GM21423 (cell line): ENCODE measurements around the gene ACBD6.

Experiments
- ATAC-seq: cut with Tn5 transposase; IDR thresholded peaks from one replicate; pipeline ENCODE4 v1.9.1; 2021; ENCODE audit warnings: mild to moderate bottlenecking, moderate library complexity; ENCODE audit not compliant: unreplicated experiment

The ACBD6 gene

DNA sequence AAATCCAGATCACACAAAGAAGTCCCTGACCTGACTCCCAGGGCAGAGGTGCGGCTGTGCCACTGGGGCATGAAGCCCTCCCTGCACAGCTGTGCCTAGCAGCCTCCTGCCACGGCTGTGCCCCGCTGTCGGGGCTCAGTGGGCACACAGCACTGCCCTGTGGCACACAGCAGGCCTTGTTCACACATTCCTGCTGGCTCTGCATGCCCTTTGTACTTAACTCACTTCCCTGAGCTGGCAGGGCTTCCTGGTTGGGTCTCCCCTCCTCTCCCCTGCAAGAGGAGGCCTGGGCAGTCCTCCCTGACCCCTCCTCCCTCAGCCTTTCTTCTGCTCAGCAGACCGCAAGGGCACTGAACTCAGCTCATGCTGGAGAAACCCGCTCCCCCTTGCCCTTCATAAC is 257.5 kb downstream of the ACBD6 start:
- ATAC-seq, result no peak

DNA sequence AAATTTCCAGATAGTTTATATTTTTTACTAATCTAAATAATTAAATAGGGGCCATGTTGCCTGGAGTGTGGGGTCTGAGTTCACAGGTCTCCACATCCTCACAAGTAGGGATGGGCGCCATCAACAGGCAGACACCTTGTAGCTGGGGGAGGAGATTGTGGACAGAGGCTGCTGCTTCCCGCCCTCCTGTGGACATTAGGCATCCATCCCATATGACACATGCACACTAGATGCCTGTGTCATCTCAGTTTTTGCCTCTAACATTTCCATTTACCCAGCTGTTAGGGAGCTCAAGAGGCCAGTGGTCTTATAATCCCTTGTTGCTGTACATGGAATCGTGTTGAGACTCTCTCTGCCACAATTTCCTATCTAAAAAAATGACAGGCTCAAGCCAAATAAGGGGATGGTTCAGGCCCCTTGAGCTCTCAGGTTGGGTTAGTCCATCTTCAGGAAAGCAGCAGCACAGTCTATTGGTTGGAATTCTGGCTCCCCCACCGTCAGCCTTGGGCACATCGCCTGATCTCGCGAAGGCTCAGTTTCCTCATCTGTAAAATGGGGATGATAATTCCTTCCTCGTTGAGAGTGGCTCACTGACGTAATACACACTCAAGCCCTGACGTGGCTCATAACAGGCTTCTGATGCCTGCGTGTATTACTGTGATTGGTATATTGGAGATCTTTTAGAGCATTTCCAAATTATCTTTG is 258.7 kb downstream of the ACBD6 start:
- ATAC-seq, result no peak

DNA sequence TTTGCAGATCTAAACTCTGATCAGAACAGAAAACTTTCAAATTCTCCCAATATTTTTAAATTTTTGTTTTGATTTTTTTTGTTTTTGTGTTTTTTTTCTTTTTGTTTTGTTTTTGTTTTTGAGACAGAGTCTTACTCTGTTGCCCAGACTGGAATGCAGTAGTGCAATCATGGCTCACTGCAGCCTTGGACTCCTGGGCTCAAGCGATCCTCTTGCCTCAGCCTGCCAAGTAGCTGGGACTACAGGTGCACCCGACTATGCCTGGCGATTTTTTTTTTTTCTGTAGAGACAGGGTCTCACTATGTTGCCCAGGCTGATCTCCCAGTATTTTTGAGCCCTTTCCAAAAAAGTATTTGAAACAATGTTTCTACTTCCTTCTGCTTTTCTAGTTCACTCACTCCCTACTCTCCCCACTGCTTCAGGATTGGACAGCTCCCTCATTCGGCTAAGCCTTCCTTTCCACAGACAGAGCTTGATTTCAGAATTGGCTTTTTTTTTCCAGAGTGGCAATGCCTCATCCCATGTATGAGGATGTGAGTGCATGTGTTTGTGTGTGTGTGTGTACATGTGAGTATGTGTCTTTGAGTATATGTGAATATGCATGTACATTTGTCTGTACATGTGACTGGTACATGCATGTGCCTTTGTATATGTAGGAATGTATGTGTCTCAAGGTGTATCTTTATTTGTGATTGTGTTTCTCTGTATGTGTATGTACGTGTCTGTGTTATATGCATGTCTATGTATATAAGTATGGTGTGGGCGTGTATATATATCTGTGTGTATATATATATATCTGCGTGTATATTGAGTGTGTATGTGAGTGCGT is 260.4 kb downstream of the ACBD6 start:
- no peak for ATAC-seq

- ATAC-seq, result no peak
Measured at GRCh38 chr1:180239145-180240096, 263.0 kb downstream of the ACBD6 start.

DNA sequence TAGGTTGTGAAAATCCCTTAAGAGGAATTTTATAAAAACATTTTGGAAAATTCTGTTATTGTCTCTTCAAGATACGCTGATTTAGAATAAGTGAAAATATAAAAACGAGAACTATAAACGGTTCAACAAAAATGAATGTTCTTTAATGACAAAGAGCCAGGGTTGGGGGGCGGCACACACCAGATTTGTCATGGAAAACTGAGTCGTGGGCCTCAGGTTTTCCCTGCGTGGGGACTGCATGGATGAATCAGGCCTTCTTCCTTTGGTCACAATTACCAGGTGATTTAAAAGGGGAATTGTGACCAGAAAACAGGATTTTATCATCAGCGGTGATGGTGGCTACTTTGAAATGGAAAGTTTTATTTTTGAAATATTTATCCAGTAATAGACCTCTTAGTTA is 263.7 kb downstream of the ACBD6 start:
- no peak for ATAC-seq
